Adrenal gland (tissue), 12 donors: ENCODE results near the gene ABHD16B. TPM values are rescaled to one million over a fixed set of nuclear protein-coding genes. Genes with fewer than 3 reads are reported as not detected.

Experiments used
- DNase-seq, 7 donors: peaks; one replicate each; pipeline ENCODE4 v3.0.0-alpha.2; 2019 to 2020
- H3K27ac ChIP-seq, 5 donors: fragments of 200-600 bp; sonication (generic) in 4 of 5; 1 replicate in 3 of 5; 2 replicates in 2 of 5; pipeline versions ENCODE4 v1.5.1 to v1.8.0; 2016 to 2020; ENCODE audit warnings: mild to moderate bottlenecking in 1 of 5
- H3K27me3 ChIP-seq: fragments of 200-600 bp; 2 replicates; pipeline ENCODE4 v1.8.0; 2021
- H3K36me3 ChIP-seq, 2 donors: fragments of 200-600 bp; replicated peaks in 1 of 2; 1 replicate in 1 of 2; 2 replicates in 1 of 2; pipeline versions ENCODE4 v1.5.1 to v1.8.0; 2018 to 2022
- H3K4me1 ChIP-seq, 2 donors: fragments of 200-600 bp; replicated peaks in 1 of 2; 1 replicate in 1 of 2; 2 replicates in 1 of 2; pipeline versions ENCODE4 v1.5.1 to v1.8.0; 2018 to 2021
- H3K4me3 ChIP-seq, 4 donors: fragments of 200-600 bp; sonication (generic) in 3 of 4; one replicate each; pipeline ENCODE4 v1.5.1; 2016 to 2018
- H3K9me3 ChIP-seq, 3 donors: fragments of 200-600 bp; sonication (generic) in 1 of 3; replicated peaks in 1 of 3; 1 replicate in 2 of 3; 2 replicates in 1 of 3; pipeline versions ENCODE4 v1.5.1 to v1.8.0; 2016 to 2021
- CTCF ChIP-seq, 6 experiments: fragments of 450-650 bp in 4 of 6; fragments of 200-600 bp in 2 of 6; sonication (generic) in 1 of 6; IDR thresholded peaks; 1 replicate in 5 of 6; 2 replicates in 1 of 6; pipeline versions ENCODE4 v1.5.1 to v1.8.0; 2016 to 2021; ENCODE audit warnings: antibody characterized with exemption in 6 of 6, mild to moderate bottlenecking in 2 of 6, moderate library complexity in 1 of 6
- POLR2A ChIP-seq, 2 donors: fragments of 450-650 bp; IDR thresholded peaks; one replicate each; pipeline ENCODE4 v1.6.1; 2017; ENCODE audit warnings: antibody characterized with exemption in 2 of 2, mild to moderate bottlenecking in 2 of 2, moderate library complexity in 1 of 2
- WGBS, 4 donors: extraction: QIAGEN DNeasy Blood & Tissue Kit in 2 of 4; methylation state at CpG; one replicate each; pipeline versions ENCODE4 v1.1.5 to v1.1.7; 2013 to 2017; 5-methylcytosine and 5-hydroxymethylcytosine counted together
- intact Hi-C, 2 donors: fragments of 100-400 bp; cut with DNase I; formaldehyde crosslinking; loops; one replicate each; pipeline versions ENCODE4 v1.14.1 to v1.15.0; 2022 to 2023
- polyA plus RNA-seq, 3 donors: library from polyadenylated mRNA; stranded (reverse); fragments of 200-250 nt in 2 of 3; fragments of 350-450 nt in 1 of 3; fragmentation: Illumina TruSeq in 1 of 3; extraction: RNeasy Lipid Tissue Mini Kit (QIAGEN cat#74804) in 1 of 3; gene quantifications; one replicate each; pipeline ENCODE4 v1.2.3, GENCODE V29; 2013 to 2014
- total RNA-seq, 9 donors: library from RNA; depleted of rRNA in 4 of 9; stranded (reverse); fragments of >200 nt in 4 of 9; fragments of 120-200 nt in 1 of 9; fragmentation: NEBNext Ultra II Directional in 1 of 9; extraction: Animal tissue kit (Norgen Biotek cat#: 25700) in 1 of 9; gene quantifications; one replicate each; pipeline versions ENCODE4 v1.1.0 to v1.2.4, GENCODE V29; 2013 to 2023
- donor health status: healthy with polysubstance abuse.
- donor health status: Bipolar disorder and iron deficiency.
- donor health status: DM: yes; HTN: yes; CAD: no.
- donor health status: DM: no; HTN: no; CAD: no.
- donor health status: DM: no; HTN: no; CAD: no.
- donor health status: DM: yes; HTN: yes; CAD: no.

The ABHD16B gene
- total and polyA plus RNA-seq, 12 donors = 0.54 to 1.2 TPM; not detected in 10

- Histone ChIP-seq H3K4me1 (peaks cover 0 to 9% of the 10 kb centered on the region in 2 donors), H3K36me3 (no peaks in the 10 kb centered on the region), H3K27ac (peak overlapping the region in 3 of 5 donors; percentile 29 to 80 (median 32)), H3K9me3 (no peaks in the 10 kb centered on the region), H3K27me3 (no peaks in the 10 kb centered on the region), H3K4me3 (peak overlapping the region in 1 of 4 donors; percentile 99)
- 74 to 81% (median 77%) methylated on average over 7 to 10 of the region's 10 CpGs for WGBS, 4 donors
- TF ChIP-seq POLR2A (IDR thresholded peaks at IDR 0.05) = no peak
- DNase-seq = no peak
- intact Hi-C loops = no loop called here
Observed at GRCh38 chr20:63828951-63829350, 32.3 kb upstream of the ABHD16B start.

GRCh38 chr20:63829603-63829944 lies 31.7 kb upstream of the ABHD16B start:
- no peak for DNase-seq
- 25 to 53% (median 36%) methylated on average over 10 of the region's 10 CpGs for WGBS, 4 donors
- Histone ChIP-seq H3K27me3 (no peaks in the 10 kb centered on the region), H3K4me3 (peak overlapping the region in 3 of 4 donors; percentile 32 to 99 (median 48)), H3K36me3 (no peaks in the 10 kb centered on the region), H3K9me3 (no peaks in the 10 kb centered on the region), H3K4me1 (peaks cover 0 to 15% of the 10 kb centered on the region in 2 donors), H3K27ac (peak overlapping the region in 3 of 5 donors; percentile 29 to 80 (median 64))
- intact Hi-C loops = no loop called here
- TF ChIP-seq POLR2A (IDR thresholded peaks at IDR 0.05) (no peak), CTCF (IDR thresholded peaks at IDR 0.05) (no peak)

GRCh38 chr20:63829945-63830835 lies 31.1 kb upstream of the ABHD16B start:
- DNase-seq = no peak
- H3K9me3 ChIP-seq = no peaks in the 10 kb centered on the region
- no peaks in the 10 kb centered on the region for H3K27me3 ChIP-seq
- TF ChIP-seq POLR2A (IDR thresholded peaks at IDR 0.05) (no peak), CTCF (IDR thresholded peaks at IDR 0.05) (no peak)
- H3K27ac ChIP-seq = peak overlapping the region in 4 of 5 donors; percentile 29 to 80 (median 58)
- intact Hi-C loops = no loop called here
- 3 to 9% (median 6%) methylated on average over 15 to 96 of the region's 99 CpGs for WGBS, 4 donors
- H3K36me3 ChIP-seq = no peaks in the 10 kb centered on the region
- H3K4me3 ChIP-seq = peak overlapping the region in 3 of 4 donors; percentile 32 to 99 (median 48)
- H3K4me1 ChIP-seq = peaks cover 0 to 21% of the 10 kb centered on the region in 2 donors

- no peaks in the 10 kb centered on the region for H3K36me3 ChIP-seq
- DNase-seq = peak in 4 of 7 donors; percentile 45 to 74 (median 60)
- no peaks in the 10 kb centered on the region for H3K27me3 ChIP-seq
- WGBS, 4 donors = 1% methylated on average over 73 to 134 of the region's 147 CpGs; no CpG with 5 or more reads in 2 of the 4 donors
- H3K4me3 ChIP-seq = peak within 1 kb of the TSS in 3 of 4 donors; percentile 32 to 99 (median 48)
- TF ChIP-seq POLR2A (IDR thresholded peaks at IDR 0.05) (no peak), CTCF (IDR thresholded peaks at IDR 0.05) (no peak)
- H3K27ac ChIP-seq = peak within 1 kb of the TSS in 4 of 5 donors; percentile 29 to 93 (median 60)
- H3K4me1 ChIP-seq = peaks cover 0 to 22% of the 10 kb centered on the region in 2 donors
- intact Hi-C loops = no loop called here
- H3K9me3 ChIP-seq = no peaks in the 10 kb centered on the region
Observed at GRCh38 chr20:63830841-63831588, 30.3 kb upstream of the ABHD16B start, which contains the start of gene ZBTB46. Gene ZBTB46 (minus strand): TSS chr20:63831264. CDS start chr20:63790757, 40,507 bp downstream.
